ENCODE data around the gene ANKRD18B.
"Not testable (repeated sequence)": the region's sequence is repeated elsewhere in the genome, so short reads cannot be mapped to it uniquely, and the experiment has no call there.

ANKRD18B gene

GRCh38 chr9:33611358-33611757, 87.3 kb downstream of the ANKRD18B start:
- no peak for DNase-seq (ENCODE audit: low read depth)

DNA sequence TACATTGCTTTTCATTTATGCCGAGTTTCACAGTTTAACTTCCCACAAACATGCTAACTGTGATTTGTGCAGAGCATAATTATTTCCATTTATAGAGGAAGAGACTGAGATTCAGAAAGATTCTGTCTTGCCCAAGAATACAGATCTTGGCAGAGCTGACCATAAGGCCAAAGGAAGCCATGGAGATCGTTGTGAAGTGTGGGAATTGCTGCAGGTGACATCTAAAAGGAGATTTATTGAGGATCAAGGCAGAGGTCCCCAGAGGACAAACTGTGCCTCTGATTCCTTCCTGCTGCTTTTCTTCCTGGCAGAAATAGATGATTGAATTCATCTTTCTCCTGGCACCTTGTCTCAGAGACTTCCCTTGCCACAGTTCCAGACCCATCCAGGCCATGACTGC, 88.4 kb downstream of the ANKRD18B start:
- not testable (repeated sequence) for DNase-seq (ENCODE audit: low read depth)

DNA sequence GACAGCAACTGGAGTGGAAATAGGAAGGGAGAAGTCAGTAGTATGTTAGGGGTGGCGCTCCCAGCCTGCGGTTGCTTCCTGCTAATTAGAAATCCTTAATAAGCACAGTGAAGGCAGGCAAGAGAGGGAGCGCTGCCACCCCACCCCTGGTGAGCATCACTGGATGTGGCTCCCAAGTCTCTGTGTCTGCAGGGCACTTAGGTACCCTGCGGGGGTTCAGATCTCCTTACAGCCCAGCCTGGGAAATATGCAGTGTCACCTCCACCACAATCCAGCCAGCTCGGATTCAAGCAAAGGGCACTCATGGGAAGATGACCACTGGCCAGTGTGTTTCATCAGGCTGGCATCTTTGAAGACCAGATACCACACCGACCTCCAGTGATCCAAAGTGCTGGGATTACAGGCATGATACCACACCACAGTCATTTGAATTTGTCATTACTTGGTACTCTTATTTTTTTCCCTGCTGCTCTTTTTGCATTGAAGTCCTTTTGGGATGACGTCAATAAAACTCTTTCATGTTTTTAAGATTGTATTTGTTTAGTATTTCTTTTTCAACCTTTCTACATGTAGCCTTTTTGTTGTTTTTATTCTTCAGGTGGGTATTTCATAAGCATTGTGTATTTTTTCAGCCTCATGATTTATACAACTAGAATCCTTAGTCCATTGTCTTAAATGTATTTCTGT, 90.1 kb downstream of the ANKRD18B start:
- DNase-seq (ENCODE audit: low read depth) = no peak

- not testable (repeated sequence) for DNase-seq (ENCODE audit: low read depth)
Observed at GRCh38 chr9:33618370-33618769, 94.3 kb downstream of the ANKRD18B start.

DNA sequence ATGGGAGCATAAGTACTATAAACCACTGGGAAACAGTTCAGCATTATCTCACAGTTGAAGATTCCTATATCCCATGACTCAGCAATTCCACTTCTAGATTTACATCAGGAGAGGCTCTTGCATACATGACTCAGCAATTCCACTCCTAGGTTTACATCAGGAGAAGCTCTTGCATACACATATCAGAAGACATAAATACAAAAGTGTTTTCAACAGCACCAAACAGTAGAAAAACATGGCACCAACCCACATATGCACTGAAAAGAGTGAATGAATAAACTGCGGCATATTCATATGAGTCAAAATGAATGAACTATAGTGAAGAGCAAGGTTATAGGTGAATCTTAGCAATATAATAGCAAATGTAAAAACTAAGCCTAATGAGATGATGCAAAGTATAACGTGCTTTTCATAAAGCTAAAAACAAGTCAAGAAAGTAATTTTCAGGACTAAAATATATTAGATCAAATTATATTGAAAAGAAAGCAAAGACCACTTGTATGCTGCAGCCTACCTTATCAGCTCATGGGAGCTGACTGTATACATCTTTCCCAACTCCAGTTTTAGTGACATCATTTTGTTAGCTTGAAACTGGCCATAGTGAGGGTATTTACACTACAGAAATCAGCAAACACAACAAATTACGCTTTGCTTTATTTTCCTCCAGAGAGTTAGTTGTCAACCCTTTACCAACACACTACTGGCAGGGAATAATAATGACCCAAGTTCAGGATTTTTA, 95.8 kb downstream of the ANKRD18B start:
- no peak for DNase-seq (ENCODE audit: low read depth)

DNA sequence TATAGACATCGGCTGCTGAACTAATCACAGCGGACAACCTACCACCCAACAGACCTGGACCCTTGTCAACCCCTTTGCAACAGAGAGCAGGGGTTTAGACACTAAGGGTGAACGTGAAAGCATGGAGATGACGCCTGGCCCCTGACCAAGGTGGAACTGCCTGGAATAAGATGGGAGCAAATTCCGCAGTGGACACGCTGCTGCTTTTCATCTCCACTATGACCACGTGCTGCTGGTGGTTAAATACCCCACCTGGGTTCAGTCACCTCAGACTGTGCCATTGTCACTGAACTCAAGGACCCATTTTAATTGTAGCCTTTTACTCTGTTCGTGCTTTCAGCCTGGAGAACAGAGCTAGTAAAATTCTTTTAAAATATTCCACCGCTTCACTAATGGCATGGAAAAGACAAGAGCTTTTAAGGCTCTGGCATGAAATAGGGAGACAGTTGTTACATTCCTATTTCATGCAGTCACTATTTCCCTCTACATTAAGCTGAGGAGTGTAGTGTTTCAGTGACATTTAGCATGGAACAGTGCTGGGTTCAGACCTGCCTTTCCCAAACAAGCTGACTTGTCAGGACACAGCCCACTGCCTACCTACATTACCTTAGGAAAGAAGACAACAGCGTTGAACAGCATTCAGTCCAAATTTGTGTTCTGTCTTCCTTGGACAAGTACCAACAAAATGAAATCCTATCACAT, 96.8 kb downstream of the ANKRD18B start:
- DNase-seq (ENCODE audit: low read depth) = no peak

Measured in stimulated activated CD8-positive, alpha-beta memory T cell treated with anti-CD3 and anti-CD28 coated beads, Interleukin-12 subunit alpha, Interleukin-12 subunit beta, amount 100 ng/mL, for 4 hours (primary cell).